ENCODE results near the gene MRPL45.

Gene MRPL45

DNA sequence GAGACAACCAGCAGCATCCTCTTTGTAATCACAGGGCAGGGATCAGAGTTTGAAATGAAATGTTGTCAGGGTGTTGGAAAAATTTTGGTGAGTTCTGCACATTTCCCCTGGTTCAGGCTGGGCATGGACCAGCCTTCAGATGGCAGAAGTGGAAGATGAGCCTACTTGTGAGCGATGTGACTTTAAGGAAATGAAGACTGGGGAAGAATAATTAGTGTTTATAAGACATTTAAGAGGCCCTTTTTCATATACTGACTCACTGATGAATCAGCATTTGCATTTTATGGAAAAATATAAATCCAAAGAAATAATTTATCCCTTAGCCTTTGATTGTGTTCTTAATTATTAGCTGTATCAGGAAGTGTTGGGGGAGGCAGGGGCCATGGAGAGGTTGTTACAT is 25.9 kb downstream of the MRPL45 start:
- no peak overlapping the region for H3K9ac ChIP-seq (ENCODE audit: insufficient read length, low read depth)
- no peaks in the 10 kb centered on the region for H3K9me3 ChIP-seq (ENCODE audit: insufficient read depth, low read length)
- DNase-seq (ENCODE audit: low read depth, low spot score): no peak
- peaks cover 5% of the 10 kb centered on the region for H3K4me1 ChIP-seq (ENCODE audit: insufficient read depth, insufficient read length)
- H3K4me3 ChIP-seq (ENCODE audit: insufficient read length, low read depth): no peak overlapping the region
- H3K36me3 ChIP-seq (ENCODE audit: insufficient read depth, insufficient read length, low read length): peaks cover 60% of the 10 kb centered on the region
- no peaks in the 10 kb centered on the region for H3K27me3 ChIP-seq (ENCODE audit: insufficient read depth, insufficient read length)
- TF ChIP-seq YY1 (IDR thresholded peaks at IDR 0.05; ENCODE audit: insufficient read depth, insufficient read length) (no peak), SUZ12 (IDR thresholded peaks at IDR 0.05; ENCODE audit: extremely low read depth, insufficient read depth, insufficient read length) (no peak), ZNF274 (IDR thresholded peaks at IDR 0.05; ENCODE audit: low read depth, low read length) (no peak)

DNA sequence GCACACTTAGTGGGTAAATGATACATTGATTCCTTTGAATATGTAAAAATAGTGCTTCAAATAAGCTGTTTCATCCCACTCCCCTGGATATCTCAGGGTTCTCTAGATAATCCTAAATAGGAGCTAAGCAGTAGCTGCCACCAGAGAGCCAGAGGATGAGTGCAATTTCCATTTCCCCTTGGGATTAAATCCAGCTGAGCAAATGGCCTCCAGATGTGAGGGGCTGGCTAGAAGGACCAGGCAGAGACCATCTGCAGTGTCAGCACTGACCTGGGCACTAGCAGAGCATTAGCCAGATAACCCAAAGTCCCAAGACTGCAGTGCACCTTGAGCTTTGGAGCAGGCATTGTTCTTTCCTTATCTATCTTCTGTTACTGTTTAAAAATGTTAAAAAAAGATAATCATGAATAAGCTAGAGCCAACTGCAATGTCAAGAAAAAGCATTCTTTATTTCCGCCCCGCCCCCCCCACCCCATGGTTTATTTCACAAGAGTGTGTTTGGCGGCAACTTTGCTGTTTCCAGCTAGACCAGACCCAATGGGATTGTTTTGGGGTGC is 27.3 kb downstream of the MRPL45 start:
- Histone ChIP-seq H3K4me3 (ENCODE audit: insufficient read length, low read depth) (no peak overlapping the region), H3K9me3 (ENCODE audit: insufficient read depth, low read length) (no peaks in the 10 kb centered on the region), H3K9ac (ENCODE audit: insufficient read length, low read depth) (no peak overlapping the region), H3K27me3 (ENCODE audit: insufficient read depth, insufficient read length) (no peaks in the 10 kb centered on the region), H3K36me3 (ENCODE audit: insufficient read depth, insufficient read length, low read length) (peaks cover 55% of the 10 kb centered on the region), H3K4me1 (ENCODE audit: insufficient read depth, insufficient read length) (peaks cover 5% of the 10 kb centered on the region)
- no peak for DNase-seq (ENCODE audit: low read depth, low spot score)
- no peak for TF ChIP-seq SUZ12 (IDR thresholded peaks at IDR 0.05; ENCODE audit: extremely low read depth, insufficient read depth, insufficient read length)
- TF ChIP-seq ZNF274 (IDR thresholded peaks at IDR 0.05; ENCODE audit: low read depth, low read length): no peak
- no peak for TF ChIP-seq YY1 (IDR thresholded peaks at IDR 0.05; ENCODE audit: insufficient read depth, insufficient read length)

DNA sequence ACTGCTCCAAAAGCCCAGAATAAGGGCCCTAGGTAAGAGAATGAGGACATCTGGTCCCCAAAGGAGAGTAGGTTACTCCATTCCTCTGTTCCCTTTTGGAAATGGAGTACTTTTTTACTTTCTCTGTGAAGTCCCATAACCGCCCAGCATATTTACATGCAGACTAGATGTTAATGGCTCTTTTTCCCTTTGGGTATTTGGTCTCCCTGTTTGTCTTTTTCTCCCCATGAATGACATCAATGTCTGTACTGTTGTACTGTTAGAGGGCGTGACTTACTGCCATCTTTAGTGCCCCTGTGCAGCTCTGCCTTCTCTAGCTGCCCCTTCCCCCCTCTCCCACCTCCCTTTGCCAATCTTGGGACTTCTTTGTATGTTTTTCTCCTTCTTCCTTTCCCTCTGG is 27.8 kb downstream of the MRPL45 start:
- Histone ChIP-seq H3K4me1 (ENCODE audit: insufficient read depth, insufficient read length) (peaks cover 5% of the 10 kb centered on the region), H3K36me3 (ENCODE audit: insufficient read depth, insufficient read length, low read length) (peaks cover 52% of the 10 kb centered on the region), H3K9ac (ENCODE audit: insufficient read length, low read depth) (no peak overlapping the region), H3K4me3 (ENCODE audit: insufficient read length, low read depth) (no peak overlapping the region), H3K9me3 (ENCODE audit: insufficient read depth, low read length) (no peaks in the 10 kb centered on the region), H3K27me3 (ENCODE audit: insufficient read depth, insufficient read length) (no peaks in the 10 kb centered on the region)
- no peak for DNase-seq (ENCODE audit: low read depth, low spot score)
- TF ChIP-seq SUZ12 (IDR thresholded peaks at IDR 0.05; ENCODE audit: extremely low read depth, insufficient read depth, insufficient read length) (no peak), ZNF274 (IDR thresholded peaks at IDR 0.05; ENCODE audit: low read depth, low read length) (no peak), YY1 (IDR thresholded peaks at IDR 0.05; ENCODE audit: insufficient read depth, insufficient read length) (no peak)

DNA sequence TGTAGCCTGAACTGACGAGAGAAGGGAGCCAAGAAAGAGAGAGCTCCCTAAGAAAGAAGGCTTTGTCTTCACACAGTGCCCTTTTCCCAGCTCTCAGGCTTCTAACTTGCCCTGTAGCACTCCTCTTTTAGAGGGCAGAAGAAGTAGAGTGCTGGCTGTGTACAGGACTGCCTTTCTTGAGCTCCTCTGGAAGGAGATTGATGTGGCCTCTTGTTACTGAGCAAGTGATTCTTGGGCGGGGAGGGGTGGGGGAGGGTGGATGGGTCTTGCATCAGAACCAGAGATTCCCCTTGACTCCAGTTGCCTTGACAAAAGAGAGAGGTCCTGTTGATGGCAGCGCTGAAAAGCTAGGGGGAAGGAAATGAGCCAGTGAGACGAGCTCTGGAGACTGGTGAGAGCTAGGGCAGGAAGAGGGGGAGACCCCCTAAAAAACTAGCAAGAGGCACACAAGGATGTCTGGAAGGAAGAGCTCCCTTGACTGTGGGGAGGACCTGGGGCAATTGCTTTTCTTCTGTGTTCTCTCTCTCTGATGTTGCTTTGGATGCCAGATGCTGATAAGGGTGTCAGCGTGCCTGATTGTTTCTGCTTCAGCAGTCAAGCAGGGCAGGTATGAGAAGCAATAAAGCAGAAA is 28.4 kb downstream of the MRPL45 start:
- Histone ChIP-seq H3K9me3 (ENCODE audit: insufficient read depth, low read length) (no peaks in the 10 kb centered on the region), H3K27me3 (ENCODE audit: insufficient read depth, insufficient read length) (no peaks in the 10 kb centered on the region), H3K9ac (ENCODE audit: insufficient read length, low read depth) (no peak overlapping the region), H3K4me3 (ENCODE audit: insufficient read length, low read depth) (no peak overlapping the region), H3K4me1 (ENCODE audit: insufficient read depth, insufficient read length) (peaks cover 6% of the 10 kb centered on the region), H3K36me3 (ENCODE audit: insufficient read depth, insufficient read length, low read length) (peaks cover 47% of the 10 kb centered on the region)
- no peak for DNase-seq (ENCODE audit: low read depth, low spot score)
- TF ChIP-seq YY1 (IDR thresholded peaks at IDR 0.05; ENCODE audit: insufficient read depth, insufficient read length) (no peak), ZNF274 (IDR thresholded peaks at IDR 0.05; ENCODE audit: low read depth, low read length) (no peak), SUZ12 (IDR thresholded peaks at IDR 0.05; ENCODE audit: extremely low read depth, insufficient read depth, insufficient read length) (no peak)

DNA sequence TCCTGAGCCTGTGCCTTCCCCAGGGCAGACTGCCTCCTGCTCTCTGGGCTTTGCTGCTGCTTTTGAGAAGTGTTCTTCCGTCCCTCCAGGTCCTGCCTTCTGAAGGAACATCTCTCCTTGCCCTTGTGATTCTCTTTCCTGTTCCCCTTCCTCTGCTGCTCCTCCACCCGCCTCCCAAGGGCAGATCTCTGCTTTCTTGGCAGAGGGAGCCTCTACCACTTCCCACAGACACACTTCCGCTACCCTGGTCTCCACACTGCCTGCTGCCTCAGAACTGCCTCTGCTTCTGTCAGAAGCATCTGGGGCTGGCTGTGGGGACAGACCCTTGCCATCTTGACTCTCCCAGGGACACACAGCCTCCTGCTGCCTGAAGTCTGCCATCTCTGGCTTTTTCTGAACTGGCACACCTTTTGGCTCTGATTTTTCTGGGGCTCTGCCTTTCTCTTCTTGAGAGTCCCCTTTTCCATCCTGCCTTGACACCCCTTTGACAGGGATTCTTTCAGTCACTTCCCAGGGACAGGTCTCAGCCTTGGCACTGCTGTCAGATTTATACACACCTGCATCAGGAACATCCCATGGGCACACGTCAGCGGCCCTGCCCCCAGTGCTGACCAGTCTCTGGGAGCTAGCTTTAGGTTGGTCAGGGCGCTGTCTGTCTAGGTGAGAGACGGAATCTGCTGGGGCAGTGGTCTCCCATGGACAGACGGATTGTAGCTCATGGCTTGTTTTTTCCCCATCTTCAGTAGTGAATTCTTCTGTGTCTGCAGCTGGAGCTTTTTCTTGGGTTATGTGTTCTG is 30.2 kb downstream of the MRPL45 start:
- peaks cover 31% of the 10 kb centered on the region for H3K36me3 ChIP-seq (ENCODE audit: insufficient read depth, insufficient read length, low read length)
- peak overlapping the region; percentile 45 for H3K9ac ChIP-seq (ENCODE audit: insufficient read length, low read depth)
- no peaks in the 10 kb centered on the region for H3K27me3 ChIP-seq (ENCODE audit: insufficient read depth, insufficient read length)
- TF ChIP-seq YY1 (IDR thresholded peaks at IDR 0.05; ENCODE audit: insufficient read depth, insufficient read length) (no peak), ZNF274 (IDR thresholded peaks at IDR 0.05; ENCODE audit: low read depth, low read length) (no peak), SUZ12 (IDR thresholded peaks at IDR 0.05; ENCODE audit: extremely low read depth, insufficient read depth, insufficient read length) (no peak)
- no peaks in the 10 kb centered on the region for H3K9me3 ChIP-seq (ENCODE audit: insufficient read depth, low read length)
- no peak overlapping the region for H3K4me3 ChIP-seq (ENCODE audit: insufficient read length, low read depth)
- peaks cover 9% of the 10 kb centered on the region for H3K4me1 ChIP-seq (ENCODE audit: insufficient read depth, insufficient read length)
- no peak for DNase-seq (ENCODE audit: low read depth, low spot score)

DNA sequence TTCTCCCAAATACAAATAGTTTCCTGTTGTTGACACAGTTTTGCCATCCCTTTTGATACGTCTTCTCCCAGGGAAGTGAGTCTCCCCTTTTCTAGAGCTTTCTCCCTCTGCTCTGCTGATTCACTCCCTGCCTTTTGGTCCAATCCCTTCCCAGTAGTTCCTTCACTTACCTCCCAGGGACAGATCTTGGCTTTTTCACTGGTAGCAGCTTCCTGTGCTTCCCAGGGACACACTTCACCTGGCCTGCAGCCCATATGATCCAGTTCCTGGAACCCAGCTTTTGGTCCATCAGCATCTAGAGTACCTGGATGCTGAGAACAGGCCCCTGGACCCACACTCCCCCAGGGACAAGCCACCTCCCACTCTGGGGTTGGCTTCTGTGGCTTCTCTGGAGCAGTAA is 31.0 kb downstream of the MRPL45 start:
- Histone ChIP-seq H3K4me1 (ENCODE audit: insufficient read depth, insufficient read length) (peaks cover 9% of the 10 kb centered on the region), H3K36me3 (ENCODE audit: insufficient read depth, insufficient read length, low read length) (peaks cover 24% of the 10 kb centered on the region), H3K27me3 (ENCODE audit: insufficient read depth, insufficient read length) (no peaks in the 10 kb centered on the region), H3K9me3 (ENCODE audit: insufficient read depth, low read length) (no peaks in the 10 kb centered on the region), H3K4me3 (ENCODE audit: insufficient read length, low read depth) (no peak overlapping the region), H3K9ac (ENCODE audit: insufficient read length, low read depth) (no peak overlapping the region)
- no peak for TF ChIP-seq ZNF274 (IDR thresholded peaks at IDR 0.05; ENCODE audit: low read depth, low read length)
- no peak for TF ChIP-seq YY1 (IDR thresholded peaks at IDR 0.05; ENCODE audit: insufficient read depth, insufficient read length)
- TF ChIP-seq SUZ12 (IDR thresholded peaks at IDR 0.05; ENCODE audit: extremely low read depth, insufficient read depth, insufficient read length): no peak
- no peak for DNase-seq (ENCODE audit: low read depth, low spot score)

DNA sequence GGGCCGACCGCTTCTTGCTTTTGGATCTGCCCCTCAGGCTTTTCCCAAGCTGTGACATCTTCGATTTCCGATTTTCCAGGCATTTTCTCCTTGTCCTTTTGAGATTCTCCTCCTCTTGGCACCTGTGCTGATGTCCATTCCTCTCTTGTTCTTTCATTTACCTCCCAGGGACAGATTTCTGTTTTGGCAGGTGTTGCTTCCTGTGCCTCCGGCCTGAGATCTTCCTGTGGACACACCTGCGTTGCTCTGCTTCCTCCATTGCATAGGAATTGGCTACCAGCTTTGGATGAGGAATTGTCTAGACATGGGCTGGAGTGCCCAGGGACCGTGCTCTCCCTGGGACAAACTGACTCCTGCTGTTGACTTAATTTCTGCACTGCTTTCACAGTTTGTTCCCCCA is 31.7 kb downstream of the MRPL45 start:
- no peak for TF ChIP-seq ZNF274 (IDR thresholded peaks at IDR 0.05; ENCODE audit: low read depth, low read length)
- no peak for TF ChIP-seq YY1 (IDR thresholded peaks at IDR 0.05; ENCODE audit: insufficient read depth, insufficient read length)
- TF ChIP-seq SUZ12 (IDR thresholded peaks at IDR 0.05; ENCODE audit: extremely low read depth, insufficient read depth, insufficient read length): no peak

More for the DNA sequence above, 31.7 kb downstream of the MRPL45 start:
- H3K9ac ChIP-seq (ENCODE audit: insufficient read length, low read depth): no peak overlapping the region
- H3K9me3 ChIP-seq (ENCODE audit: insufficient read depth, low read length): no peaks in the 10 kb centered on the region
- H3K27me3 ChIP-seq (ENCODE audit: insufficient read depth, insufficient read length): no peaks in the 10 kb centered on the region
- peaks cover 9% of the 10 kb centered on the region for H3K4me1 ChIP-seq (ENCODE audit: insufficient read depth, insufficient read length)
- peaks cover 18% of the 10 kb centered on the region for H3K36me3 ChIP-seq (ENCODE audit: insufficient read depth, insufficient read length, low read length)
- no peak for DNase-seq (ENCODE audit: low read depth, low spot score)
- H3K4me3 ChIP-seq (ENCODE audit: insufficient read length, low read depth): no peak overlapping the region
